Neutrophil (primary cell): ENCODE results near the gene B9D2.

ENCODE experiments used
- H3K27ac ChIP-seq: fragments of 200-600 bp; sonication (generic); 2 replicates; pipeline ENCODE4 v1.5.1; 2016; ENCODE audit warnings: mild to moderate bottlenecking, moderate library complexity
- H3K27me3 ChIP-seq: fragments of 200-600 bp; sonication (generic); 2 replicates; pipeline ENCODE4 v1.6.0; 2016; ENCODE audit warnings: mild to moderate bottlenecking
- H3K36me3 ChIP-seq: fragments of 200-600 bp; sonication (generic); 2 replicates; pipeline ENCODE4 v1.5.1; 2017
- H3K4me1 ChIP-seq, 2 experiments: fragments of 200-600 bp in 1 of 2; sonication (generic) in 1 of 2; 1 replicate in 1 of 2; 2 replicates in 1 of 2; pipeline versions ENCODE4 v1.5.1 to v1.6.1; 2013 to 2016; ENCODE audit warnings: low read depth in 1 of 2, low read length in 1 of 2, mild to moderate bottlenecking in 1 of 2, moderate library complexity in 1 of 2; ENCODE audit not compliant: control insufficient read depth in 1 of 2, insufficient read depth in 1 of 2
- H3K4me3 ChIP-seq, 2 experiments: fragments of 200-600 bp in 1 of 2; sonication (generic) in 1 of 2; 1 replicate in 1 of 2; 2 replicates in 1 of 2; pipeline ENCODE4 v1.5.1; 2013 to 2016; ENCODE audit warnings: low read depth in 1 of 2, low read length in 1 of 2, mild to moderate bottlenecking in 1 of 2, moderate library complexity in 1 of 2
- H3K9me3 ChIP-seq: fragments of 200-600 bp; sonication (generic); 2 replicates; pipeline ENCODE4 v1.5.1; 2016
- CTCF ChIP-seq: fragments of 200-600 bp; sonication (generic); IDR thresholded peaks from 2 replicates; pipeline ENCODE4 v1.5.1; 2016; ENCODE audit warnings: antibody characterized with exemption

B9D2 gene

GRCh38 chr19:41356984-41357739 lies 6.8 kb downstream of the B9D2 start:
- Histone ChIP-seq H3K27ac (peak overlapping the region; percentile 98), H3K4me3 (peak overlapping the region; percentile 17 to 21), H3K36me3 (peaks cover 19% of the 10 kb centered on the region), H3K4me1 (peaks cover 52 to 54% of the 10 kb centered on the region in 2 experiments), H3K9me3 (no peaks in the 10 kb centered on the region), H3K27me3 (no peaks in the 10 kb centered on the region)
- TF ChIP-seq CTCF, result no peak

GRCh38 chr19:41355802-41356201 lies 8.1 kb downstream of the B9D2 start:
- Histone ChIP-seq H3K36me3 (peaks cover 19% of the 10 kb centered on the region), H3K27me3 (no peaks in the 10 kb centered on the region), H3K4me3 (peak overlapping the region in 1 of 2 experiments; percentile 21), H3K27ac (peak overlapping the region; percentile 98), H3K4me1 (peaks cover 51 to 57% of the 10 kb centered on the region in 2 experiments), H3K9me3 (no peaks in the 10 kb centered on the region)
- TF ChIP-seq CTCF, result no peak

- peaks cover 58 to 65% of the 10 kb centered on the region in 2 experiments for H3K4me1 ChIP-seq
- H3K27ac ChIP-seq, result peak overlapping the region; percentile 98
These were observed 8.9 kb downstream of the B9D2 start for GRCh38 chr19:41355035-41355434.

GRCh38 chr19:41354343-41354953 lies 9.5 kb downstream of the B9D2 start:
- TF ChIP-seq CTCF, result no peak
- Histone ChIP-seq H3K4me3 (peak overlapping the region; percentile 98 to 100), H3K4me1 (peaks cover 64 to 71% of the 10 kb centered on the region in 2 experiments), H3K9me3 (no peaks in the 10 kb centered on the region), H3K27me3 (no peaks in the 10 kb centered on the region), H3K27ac (peak overlapping the region; percentile 98), H3K36me3 (peaks cover 19% of the 10 kb centered on the region)

More at GRCh38 chr19:41355035-41355434, 8.9 kb downstream of the B9D2 start:
- no peak for TF ChIP-seq CTCF
- H3K27me3 ChIP-seq, result no peaks in the 10 kb centered on the region
- H3K9me3 ChIP-seq, result no peaks in the 10 kb centered on the region
- peaks cover 19% of the 10 kb centered on the region for H3K36me3 ChIP-seq
- H3K4me3 ChIP-seq, result peak overlapping the region in 1 of 2 experiments; percentile 98

GRCh38 chr19:41353466-41354342 lies 10.2 kb downstream of the B9D2 start, which contains the start of gene TGFB1:
Gene TGFB1 (minus strand): TSS chr19:41353922. CDS start chr19:41353044, 878 bp downstream.
- TF ChIP-seq CTCF, result peak; percentile 97
- H3K36me3 ChIP-seq, result peaks cover 19% of the 10 kb centered on the region
- peak within 1 kb of the TSS; percentile 98 for H3K27ac ChIP-seq
- no peaks in the 10 kb centered on the region for H3K27me3 ChIP-seq
- peaks cover 72 to 78% of the 10 kb centered on the region in 2 experiments for H3K4me1 ChIP-seq
- peak within 1 kb of the TSS; percentile 98 to 100 for H3K4me3 ChIP-seq
- H3K9me3 ChIP-seq, result no peaks in the 10 kb centered on the region
